Spleen (tissue), 11 donors: Measurements from ENCODE around the gene FAM124B. TPM values are rescaled to one million over a fixed set of nuclear protein-coding genes. Genes with fewer than 3 reads are reported as not detected.

Experiments
- DNase-seq: peaks from one replicate; pipeline ENCODE4 v3.0.0-alpha.2; 2020
- H3K27ac ChIP-seq, 8 donors: fragments of 200-600 bp; sonication (generic) in 7 of 8; 1 replicate in 4 of 8; 2 replicates in 4 of 8; pipeline versions ENCODE4 v1.5.0 to v1.8.0; 2016 to 2021; ENCODE audit warnings: inconsistent platforms in 4 of 8, mild to moderate bottlenecking in 4 of 8, moderate library complexity in 1 of 8
- H3K27me3 ChIP-seq, 7 donors: fragments of 200-600 bp; sonication (generic) in 6 of 7; replicated peaks in 1 of 7; 1 replicate in 4 of 7; 2 replicates in 3 of 7; pipeline versions ENCODE4 v1.5.0 to v1.8.0; 2016 to 2021; ENCODE audit warnings: inconsistent platforms in 3 of 7, mild to moderate bottlenecking in 1 of 7
- H3K36me3 ChIP-seq, 6 donors: fragments of 200-600 bp; sonication (generic) in 5 of 6; 1 replicate in 4 of 6; 2 replicates in 2 of 6; pipeline versions ENCODE4 v1.5.0 to v1.8.0; 2016 to 2021; ENCODE audit warnings: inconsistent platforms in 2 of 6
- H3K4me1 ChIP-seq, 6 donors: fragments of 200-600 bp; sonication (generic) in 5 of 6; 1 replicate in 3 of 6; 2 replicates in 3 of 6; pipeline versions ENCODE4 v1.5.0 to v1.8.0; 2016 to 2021; ENCODE audit warnings: inconsistent platforms in 3 of 6
- H3K4me3 ChIP-seq, 8 donors: fragments of 200-600 bp; sonication (generic) in 7 of 8; 1 replicate in 4 of 8; 2 replicates in 4 of 8; pipeline versions ENCODE4 v1.5.0 to v1.8.0; 2016 to 2021; ENCODE audit warnings: inconsistent platforms in 4 of 8, mild to moderate bottlenecking in 4 of 8, moderate library complexity in 2 of 8
- H3K9me3 ChIP-seq, 8 donors: fragments of 200-600 bp; sonication (generic) in 7 of 8; 1 replicate in 4 of 8; 2 replicates in 4 of 8; pipeline versions ENCODE4 v1.5.0 to v1.8.0; 2016 to 2021; ENCODE audit warnings: inconsistent platforms in 4 of 8
- CTCF ChIP-seq, 11 experiments: fragments of 200-600 bp in 7 of 11; fragments of 450-650 bp in 4 of 11; sonication (generic) in 4 of 11; IDR thresholded peaks in 8 of 11; conservative IDR thresholded peaks in 3 of 11; 1 replicate in 7 of 11; 2 replicates in 4 of 11; pipeline versions ENCODE4 v1.4.0 to v1.8.0; 2016 to 2021; ENCODE audit warnings: antibody characterized with exemption in 11 of 11, inconsistent platforms in 4 of 11, mild to moderate bottlenecking in 1 of 11
- POLR2A ChIP-seq, 3 donors: fragments of 450-650 bp; IDR thresholded peaks; one replicate each; pipeline ENCODE4 v1.5.1; 2017; ENCODE audit warnings: antibody characterized with exemption in 3 of 3, mild to moderate bottlenecking in 1 of 3
- POLR2AphosphoS5 ChIP-seq, 3 donors: sonication (generic); formaldehyde crosslinking; IDR thresholded peaks; one replicate each; pipeline ENCODE4 v1.5.1; 2017; ENCODE audit warnings: antibody characterized with exemption in 3 of 3
- WGBS, 5 donors: extraction: QIAGEN DNeasy Blood & Tissue Kit in 3 of 5; methylation state at CpG; one replicate each; pipeline versions ENCODE4 v1.1.5 to v1.1.7; 2013 to 2018; 5-methylcytosine and 5-hydroxymethylcytosine counted together
- intact Hi-C: fragments of 100-400 bp; cut with DNase I; formaldehyde crosslinking; loops from one replicate; pipeline ENCODE4 v1.15.0; 2023; ENCODE audit warnings: low total_unique reads
- polyA plus RNA-seq, 3 donors: library from polyadenylated mRNA; stranded (reverse); fragments of 200-250 nt; gene quantifications; one replicate each; pipeline ENCODE4 v1.2.1, GENCODE V29; 2013
- total RNA-seq, 7 donors: library from RNA; depleted of rRNA in 3 of 7; stranded (reverse); fragments of >200 nt in 3 of 7; fragmentation: NEBNext Ultra II Directional in 4 of 7; extraction: Animal tissue kit (Norgen Biotek cat#: 25700) in 4 of 7; gene quantifications; one replicate each; pipeline versions ENCODE4 v1.1.0 to v1.2.1, GENCODE V29; 2016 to 2021
- donor health status: healthy with polysubstance abuse.
- donor health status: DM: no; HTN: no; CAD: no; lungs with moderate emphysema.
- donor health status: DM: no; HTN: no; CAD: no.
- donor health status: Bipolar disorder and iron deficiency.
- donor health status: healthy.
- donor health status: DM: no; HTN: no; CAD: no.
- donor health status: DM: yes; HTN: yes; CAD: no.

Gene FAM124B
- total and polyA plus RNA-seq, 10 donors = 0.30 to 2.8 (median 0.86) TPM

GRCh38 chr2:224408676-224409075 lies 6.8 kb upstream of the FAM124B start:
- Histone ChIP-seq H3K27ac (no peak overlapping the region), H3K4me1 (peaks cover 0 to 12% (median 2%) of the 10 kb centered on the region in 6 donors), H3K4me3 (no peak overlapping the region), H3K27me3 (no peaks in the 10 kb centered on the region), H3K9me3 (no peaks in the 10 kb centered on the region), H3K36me3 (no peaks in the 10 kb centered on the region)
- TF ChIP-seq CTCF (IDR thresholded peaks at IDR 0.05 in 8 of 11, conservative IDR thresholded peaks at IDR 0.05 in 3 of 11) (no peak), POLR2A (IDR thresholded peaks at IDR 0.05) (no peak), POLR2AphosphoS5 (IDR thresholded peaks at IDR 0.05) (no peak)
- 23 to 38% (median 34%) methylated on average over 2 of the region's 2 CpGs for WGBS, 5 donors
- intact Hi-C loops = no loop called here
- no peak for DNase-seq

GRCh38 chr2:224407241-224407701 lies 5.4 kb upstream of the FAM124B start:
- Histone ChIP-seq H3K9me3 (no peaks in the 10 kb centered on the region), H3K4me3 (no peak overlapping the region), H3K4me1 (peaks cover 0 to 19% (median 8%) of the 10 kb centered on the region in 6 donors), H3K27me3 (peaks cover 0 to 4% (median 0%) of the 10 kb centered on the region in 7 donors), H3K36me3 (no peaks in the 10 kb centered on the region), H3K27ac (no peak overlapping the region)
- TF ChIP-seq POLR2AphosphoS5 (IDR thresholded peaks at IDR 0.05) (no peak), CTCF (IDR thresholded peaks at IDR 0.05 in 8 of 11, conservative IDR thresholded peaks at IDR 0.05 in 3 of 11) (no peak), POLR2A (IDR thresholded peaks at IDR 0.05) (no peak)
- intact Hi-C loops = no loop called here
- no peak for DNase-seq
- 27 to 39% (median 37%) methylated on average over 5 of the region's 5 CpGs for WGBS, 5 donors

GRCh38 chr2:224405841-224406370 lies 4.0 kb upstream of the FAM124B start:
- no peak for DNase-seq
- Histone ChIP-seq H3K36me3 (no peaks in the 10 kb centered on the region), H3K27me3 (peaks cover 0 to 15% (median 0%) of the 10 kb centered on the region in 7 donors), H3K4me3 (no peak overlapping the region), H3K27ac (no peak overlapping the region), H3K4me1 (peaks cover 0 to 32% (median 21%) of the 10 kb centered on the region in 6 donors), H3K9me3 (no peaks in the 10 kb centered on the region)
- intact Hi-C loops = no loop called here
- WGBS, 5 donors = 51 to 86% (median 72%) methylated on average over 4 of the region's 4 CpGs
- TF ChIP-seq POLR2A (IDR thresholded peaks at IDR 0.05) (no peak), CTCF (IDR thresholded peaks at IDR 0.05 in 8 of 11, conservative IDR thresholded peaks at IDR 0.05 in 3 of 11) (no peak), POLR2AphosphoS5 (IDR thresholded peaks at IDR 0.05) (no peak)

GRCh38 chr2:224405412-224405811 lies 3.5 kb upstream of the FAM124B start:
- DNase-seq = no peak
- Histone ChIP-seq H3K4me3 (no peak overlapping the region), H3K4me1 (peaks cover 0 to 37% (median 24%) of the 10 kb centered on the region in 6 donors), H3K36me3 (no peaks in the 10 kb centered on the region), H3K27ac (no peak overlapping the region), H3K9me3 (no peaks in the 10 kb centered on the region), H3K27me3 (peaks cover 0 to 15% (median 0%) of the 10 kb centered on the region in 7 donors)
- TF ChIP-seq CTCF (IDR thresholded peaks at IDR 0.05 in 8 of 11, conservative IDR thresholded peaks at IDR 0.05 in 3 of 11) = no peak
- intact Hi-C loops = no loop called here
- 14 to 36% (median 21%) methylated on average over 3 of the region's 3 CpGs for WGBS, 5 donors
